GM19240 (cell line): ENCODE data around the gene THAP8.

Experiments used
- DNase-seq: peaks from one replicate; pipeline ENCODE4 v3.0.0; 2011; ENCODE audit warnings: low spot score; ENCODE audit not compliant: insufficient read length

Gene THAP8

DNA sequence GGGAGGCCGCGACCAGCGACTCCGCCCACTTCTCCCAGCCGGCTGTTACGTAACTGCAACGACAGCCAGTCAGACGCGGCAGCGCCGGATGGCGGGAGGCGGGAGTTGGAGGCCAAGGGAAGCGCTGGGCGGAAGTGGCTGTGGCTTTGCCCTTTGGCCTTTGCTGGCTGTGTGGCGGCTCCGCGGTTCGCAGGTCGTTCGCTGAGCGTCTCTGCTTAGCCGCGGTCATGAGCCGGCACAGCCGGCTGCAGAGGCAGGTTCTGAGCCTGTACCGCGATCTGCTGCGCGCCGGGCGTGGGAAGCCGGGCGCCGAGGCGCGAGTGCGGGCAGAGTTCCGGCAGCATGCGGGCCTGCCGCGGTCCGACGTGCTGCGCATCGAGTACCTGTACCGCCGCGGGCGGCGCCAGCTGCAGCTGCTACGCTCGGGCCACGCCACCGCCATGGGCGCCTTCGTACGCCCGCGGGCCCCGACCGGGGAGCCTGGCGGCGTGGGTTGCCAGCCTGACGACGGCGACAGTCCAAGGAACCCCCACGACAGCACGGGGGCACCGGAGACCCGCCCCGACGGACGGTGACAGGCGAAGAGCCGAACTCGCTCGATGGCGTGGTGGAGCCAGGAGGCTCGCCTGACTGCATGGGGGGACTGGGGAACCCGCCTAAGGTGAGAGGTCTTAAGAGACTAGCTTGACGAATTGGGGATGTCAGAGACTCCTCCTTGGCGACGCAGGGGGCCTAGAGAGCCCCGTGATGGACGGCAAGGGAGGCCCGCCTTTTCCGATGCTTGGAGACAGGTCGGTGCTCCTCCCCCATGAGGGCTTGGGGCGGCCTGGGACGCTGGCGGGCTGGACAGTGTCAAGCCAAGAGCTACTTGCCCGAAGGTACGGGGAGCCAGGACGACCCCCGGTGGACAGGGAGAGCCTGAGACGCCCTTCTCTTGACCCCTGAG, 58.8 kb downstream of the THAP8 start, which contains the start of gene SDHAF1:
SDHAF1 (plus strand) TSS at position 141 of the 946 bp plus-strand sequence; CDS start at position 228, 87 bp downstream.
- DNase-seq = peak; percentile 97

DNA sequence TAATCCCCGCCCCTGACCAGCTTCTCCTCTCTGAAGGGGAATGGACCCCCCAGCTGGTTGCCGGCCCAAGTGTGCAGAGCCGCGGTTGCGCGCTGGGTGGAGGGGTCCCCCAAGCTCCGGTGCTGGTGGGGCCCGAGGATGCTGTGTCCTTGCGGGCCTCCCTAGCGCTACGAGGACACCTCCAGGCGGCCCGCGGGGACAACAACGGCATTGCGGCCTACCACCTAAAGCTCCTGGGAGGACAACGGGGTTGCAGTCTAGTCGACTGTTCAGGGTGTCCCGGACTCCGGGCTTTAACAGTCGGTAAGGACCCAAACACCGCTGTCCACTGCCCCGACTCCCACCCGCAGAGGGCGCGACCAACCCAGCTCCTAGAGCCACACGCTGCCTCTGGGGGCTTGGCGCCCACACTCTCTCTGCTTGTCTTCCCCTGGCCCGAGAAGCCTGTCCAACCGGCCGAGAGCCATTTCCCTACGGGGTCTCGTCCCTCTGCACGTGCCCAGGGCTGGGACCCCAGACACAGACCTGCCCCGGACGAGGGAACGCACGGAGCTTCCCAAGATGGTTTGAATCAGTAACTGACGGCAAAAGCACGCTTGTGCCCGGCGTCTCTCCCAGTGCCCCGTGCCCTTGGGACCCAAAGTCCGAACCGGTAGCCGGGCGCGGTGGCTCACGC, 60.0 kb downstream of the THAP8 start:
- no peak for DNase-seq

- no peak for DNase-seq
These were observed 60.9 kb downstream of the THAP8 start for GRCh38 chr19:35992907-35993765.

- DNase-seq = no peak
These were observed 62.2 kb downstream of the THAP8 start for GRCh38 chr19:35991731-35992450.

DNA sequence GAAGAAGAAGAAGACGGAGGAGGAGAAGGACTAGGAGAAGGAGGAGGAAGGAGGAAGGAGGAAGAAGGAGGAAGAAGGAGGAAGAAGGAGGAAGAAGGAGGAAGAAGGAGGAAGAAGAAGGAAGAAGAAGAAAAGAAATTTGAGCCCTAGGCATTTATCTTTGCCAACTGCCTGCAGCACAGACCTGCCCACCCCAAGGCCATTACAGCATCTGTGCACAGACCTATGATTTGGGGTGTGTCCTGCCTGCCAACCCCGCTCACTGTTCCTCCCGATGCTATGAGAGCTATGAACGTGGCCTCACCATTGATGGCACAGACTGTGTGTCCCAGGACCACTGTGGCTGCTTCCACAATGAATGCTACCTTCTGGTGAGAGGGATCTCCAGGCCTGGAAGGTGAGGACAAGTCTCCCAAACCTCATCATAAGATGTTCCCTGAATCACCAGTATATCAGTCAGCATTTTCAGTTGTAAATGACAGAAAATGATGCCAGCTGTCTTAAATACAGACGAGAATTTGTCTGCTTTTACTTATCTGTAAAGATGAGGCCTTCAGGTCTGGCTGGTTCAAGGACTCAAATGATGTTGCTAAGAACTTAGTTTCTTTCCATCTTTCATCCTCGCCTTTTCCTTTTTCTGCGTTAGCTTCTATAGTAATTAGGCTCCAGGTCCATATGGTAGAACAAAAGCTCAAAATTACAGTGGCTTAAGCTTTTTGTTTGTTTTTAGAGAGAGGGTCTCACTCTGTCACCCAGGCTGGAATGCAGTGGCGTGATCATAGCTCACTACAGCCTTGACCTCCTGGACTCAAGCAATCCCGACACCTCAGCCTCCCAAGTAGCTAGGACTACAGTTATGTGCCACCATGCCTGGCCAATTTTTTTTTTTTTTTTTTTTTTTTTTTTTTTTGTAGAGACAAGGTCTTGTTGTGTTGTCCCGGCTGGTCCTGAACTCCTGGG, 63.0 kb downstream of the THAP8 start:
- DNase-seq = no peak

GRCh38 chr19:35990156-35990555, 63.9 kb downstream of the THAP8 start:
- DNase-seq = no peak

DNA sequence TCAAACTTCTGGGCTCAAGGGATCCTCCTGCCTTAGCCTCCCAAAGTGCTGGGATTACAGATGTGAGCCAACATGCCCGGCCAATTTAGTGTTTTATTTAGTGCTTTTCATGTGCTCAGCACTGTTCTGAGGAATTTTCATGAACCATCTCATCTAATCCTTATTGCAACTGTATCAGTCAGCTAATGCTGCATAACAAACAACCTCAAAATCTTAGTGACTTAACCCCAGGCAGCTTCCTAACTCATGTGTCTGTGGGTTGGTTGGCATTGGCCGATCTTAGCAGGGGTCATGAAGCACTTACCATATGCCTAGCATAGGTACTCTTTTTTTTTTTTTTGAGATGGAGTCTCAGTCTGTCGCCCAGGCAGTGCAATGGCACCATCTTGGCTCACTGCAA, 65.3 kb downstream of the THAP8 start:
- no peak for DNase-seq

DNA sequence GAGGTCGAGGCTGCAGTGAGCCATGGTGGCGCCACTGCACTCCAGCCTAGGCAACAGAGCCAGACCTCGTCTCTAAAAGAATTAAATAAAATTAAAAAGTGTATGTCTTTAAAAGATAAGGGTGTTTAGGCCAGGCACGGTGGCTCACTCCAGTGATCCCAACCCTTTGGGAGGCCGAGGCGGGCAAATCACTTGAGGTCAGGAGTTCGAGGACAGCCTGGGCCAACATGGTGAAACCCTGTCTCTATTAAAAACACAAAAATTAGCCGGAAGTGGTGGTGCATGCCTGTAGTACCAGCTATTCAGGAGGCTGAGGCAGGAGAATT, 66.6 kb downstream of the THAP8 start:
- DNase-seq = no peak

- DNase-seq = no peak
These were observed 67.2 kb downstream of the THAP8 start for GRCh38 chr19:35986664-35987570.

- DNase-seq = no peak
These were observed 68.0 kb downstream of the THAP8 start for GRCh38 chr19:35986111-35986510.
